SK-N-SH treated with all-trans-retinoic acid at 6 μM for 48 hours (cell line): ENCODE measurements around the gene ZNF292.

ENCODE experiments used
- ATAC-seq: fragments of 200-7000 bp; cut with Tn5 transposase; 3 replicates; pipeline ENCODE4 v1.9.1; 2020; ENCODE audit warnings: mild to moderate bottlenecking, moderate library complexity
- ARNTL ChIP-seq: fragments of 450-650 bp; formaldehyde crosslinking; IDR thresholded peaks from 2 replicates; pipeline ENCODE4 v1.5.0; 2020; ENCODE audit warnings: low read depth, mild to moderate bottlenecking, moderate library complexity, borderline replicate concordance
- BACH2 ChIP-seq: fragments of 250-450 bp; sonication (Bioruptor Pico); IDR thresholded peaks from 2 replicates; pipeline ENCODE4 v1.9.0; 2021; ENCODE audit warnings: mild to moderate bottlenecking, borderline replicate concordance
- CSDC2 ChIP-seq: fragments of 250-450 bp; sonication (Bioruptor Pico); IDR thresholded peaks from 2 replicates; pipeline ENCODE4 v1.5.0; 2020; ENCODE audit warnings: mild to moderate bottlenecking, moderate library complexity
- GLIS3 ChIP-seq: fragments of 250-450 bp; sonication (Bioruptor Pico); IDR thresholded peaks from 2 replicates; pipeline ENCODE4 v1.5.0; 2020; ENCODE audit warnings: mild to moderate bottlenecking, moderate library complexity
- ISL1 ChIP-seq: fragments of 250-450 bp; sonication (Bioruptor Pico); IDR thresholded peaks from 2 replicates; pipeline ENCODE4 v2.1.2; 2022; ENCODE audit warnings: mild to moderate bottlenecking, moderate library complexity
- OSR1 ChIP-seq: fragments of 250-450 bp; sonication (Bioruptor Pico); IDR thresholded peaks from 2 replicates; pipeline ENCODE4 v1.8.0; 2022; ENCODE audit warnings: moderate library complexity, mild to moderate bottlenecking, inconsistent platforms
- PATZ1 ChIP-seq: fragments of 250-450 bp; sonication (Bioruptor Pico); IDR thresholded peaks from 2 replicates; pipeline ENCODE4 v1.8.0; 2020; ENCODE audit warnings: mild to moderate bottlenecking, moderate library complexity, borderline replicate concordance
- PPARA ChIP-seq: fragments of 250-450 bp; sonication (Bioruptor Pico); IDR thresholded peaks from 2 replicates; pipeline ENCODE4 v1.5.0; 2020; ENCODE audit warnings: mild to moderate bottlenecking, borderline replicate concordance
- RARB ChIP-seq: fragments of 250-450 bp; sonication (Bioruptor Pico); IDR thresholded peaks from 2 replicates; pipeline ENCODE4 v1.8.0; 2021; ENCODE audit warnings: mild to moderate bottlenecking, moderate library complexity
- SNAI2 ChIP-seq: fragments of 250-450 bp; sonication (Bioruptor Pico); IDR thresholded peaks from 2 replicates; pipeline ENCODE4 v1.5.0; 2020; ENCODE audit warnings: mild to moderate bottlenecking, moderate library complexity
- TCF4 ChIP-seq: fragments of 250-450 bp; sonication (Bioruptor Pico); IDR thresholded peaks from 2 replicates; pipeline ENCODE4 v1.8.0; 2021; ENCODE audit warnings: mild to moderate bottlenecking, moderate library complexity, borderline replicate concordance
- TOX ChIP-seq: fragments of 250-450 bp; sonication (Bioruptor Pico); IDR thresholded peaks from 2 replicates; pipeline ENCODE4 v1.8.0; 2021; ENCODE audit warnings: mild to moderate bottlenecking, moderate library complexity, borderline replicate concordance
- TSHZ2 ChIP-seq: fragments of 250-450 bp; sonication (Bioruptor Pico); IDR thresholded peaks from 2 replicates; pipeline ENCODE4 v1.5.0; 2020; ENCODE audit warnings: mild to moderate bottlenecking, moderate library complexity
- ZC3H10 ChIP-seq: fragments of 250-450 bp; sonication (Bioruptor Pico); IDR thresholded peaks from 2 replicates; pipeline ENCODE4 v1.5.1; 2021; ENCODE audit warnings: mild to moderate bottlenecking, moderate library complexity
- ZFP3 ChIP-seq: fragments of 250-450 bp; sonication (Bioruptor Pico); IDR thresholded peaks from 2 replicates; pipeline ENCODE4 v1.5.0; 2020; ENCODE audit warnings: mild to moderate bottlenecking, moderate library complexity
- ZFP30 ChIP-seq: fragments of 450-650 bp; formaldehyde crosslinking; IDR thresholded peaks from 2 replicates; pipeline ENCODE4 v1.5.0; 2022; ENCODE audit warnings: mild to moderate bottlenecking, moderate library complexity
- ZNF565 ChIP-seq: fragments of 450-650 bp; formaldehyde crosslinking; conservative IDR thresholded peaks from 2 replicates; pipeline ENCODE4 v1.5.0; 2020; ENCODE audit warnings: low read depth, mild to moderate bottlenecking, moderate library complexity
- ZNF70 ChIP-seq: fragments of 450-650 bp; formaldehyde crosslinking; IDR thresholded peaks from 2 replicates; pipeline ENCODE4 v1.5.0; 2020; ENCODE audit warnings: mild to moderate bottlenecking, moderate library complexity
- ZNF8 ChIP-seq: fragments of 450-650 bp; formaldehyde crosslinking; IDR thresholded peaks from 2 replicates; pipeline ENCODE4 v1.5.0; 2020; ENCODE audit warnings: mild to moderate bottlenecking, moderate library complexity
- TF ChIP-seq, protein P1 (sequence below): fragments of 250-450 bp; sonication (Bioruptor Pico); IDR thresholded peaks from 2 replicates; pipeline ENCODE4 v1.5.1; 2020; ENCODE audit warnings: low read depth, mild to moderate bottlenecking, moderate library complexity
- TF ChIP-seq, protein P2 (sequence below): fragments of 250-450 bp; sonication (Bioruptor Pico); IDR thresholded peaks from 2 replicates; pipeline ENCODE4 v1.8.0; 2021; ENCODE audit warnings: low read depth, mild to moderate bottlenecking, moderate library complexity, borderline replicate concordance
- TF ChIP-seq, protein P3 (sequence below): fragments of 250-450 bp; sonication (Bioruptor Pico); IDR thresholded peaks from 2 replicates; pipeline ENCODE4 v1.5.1; 2021; ENCODE audit warnings: mild to moderate bottlenecking, moderate library complexity

The ZNF292 gene

GRCh38 chr6:87281426-87281825 lies 126.1 kb downstream of the ZNF292 start:
- TF ChIP-seq ZNF565 (CRISPR knock-in tag) (no peak), PATZ1 (CRISPR knock-in tag) (no peak), RARB (CRISPR knock-in tag) (no peak), GLIS3 (no peak), SNAI2 (no peak), ZNF70 (no peak), ZFP3 (CRISPR knock-in tag) (no peak), OSR1 (CRISPR knock-in tag) (no peak), ARNTL (no peak)
- TF ChIP-seq, protein P1, sequence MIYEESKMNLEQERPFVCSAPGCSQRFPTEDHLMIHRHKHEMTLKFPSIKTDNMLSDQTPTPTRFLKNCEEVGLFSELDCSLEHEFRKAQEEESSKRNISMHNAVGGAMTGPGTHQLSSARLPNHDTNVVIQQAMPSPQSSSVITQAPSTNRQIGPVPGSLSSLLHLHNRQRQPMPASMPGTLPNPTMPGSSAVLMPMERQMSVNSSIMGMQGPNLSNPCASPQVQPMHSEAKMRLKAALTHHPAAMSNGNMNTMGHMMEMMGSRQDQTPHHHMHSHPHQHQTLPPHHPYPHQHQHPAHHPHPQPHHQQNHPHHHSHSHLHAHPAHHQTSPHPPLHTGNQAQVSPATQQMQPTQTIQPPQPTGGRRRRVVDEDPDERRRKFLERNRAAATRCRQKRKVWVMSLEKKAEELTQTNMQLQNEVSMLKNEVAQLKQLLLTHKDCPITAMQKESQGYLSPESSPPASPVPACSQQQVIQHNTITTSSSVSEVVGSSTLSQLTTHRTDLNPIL (CRISPR knock-in tag) = no peak
- TF ChIP-seq, protein P2, sequence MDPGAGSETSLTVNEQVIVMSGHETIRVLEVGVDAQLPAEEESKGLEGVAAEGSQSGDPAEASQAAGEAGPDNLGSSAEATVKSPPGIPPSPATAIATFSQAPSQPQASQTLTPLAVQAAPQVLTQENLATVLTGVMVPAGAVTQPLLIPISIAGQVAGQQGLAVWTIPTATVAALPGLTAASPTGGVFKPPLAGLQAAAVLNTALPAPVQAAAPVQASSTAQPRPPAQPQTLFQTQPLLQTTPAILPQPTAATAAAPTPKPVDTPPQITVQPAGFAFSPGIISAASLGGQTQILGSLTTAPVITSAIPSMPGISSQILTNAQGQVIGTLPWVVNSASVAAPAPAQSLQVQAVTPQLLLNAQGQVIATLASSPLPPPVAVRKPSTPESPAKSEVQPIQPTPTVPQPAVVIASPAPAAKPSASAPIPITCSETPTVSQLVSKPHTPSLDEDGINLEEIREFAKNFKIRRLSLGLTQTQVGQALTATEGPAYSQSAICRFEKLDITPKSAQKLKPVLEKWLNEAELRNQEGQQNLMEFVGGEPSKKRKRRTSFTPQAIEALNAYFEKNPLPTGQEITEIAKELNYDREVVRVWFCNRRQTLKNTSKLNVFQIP (CRISPR knock-in tag) = no peak

GRCh38 chr6:87282743-87283142 lies 127.4 kb downstream of the ZNF292 start:
- ATAC-seq = no peak
- TF ChIP-seq TOX (CRISPR knock-in tag) (no peak), TCF4 (no peak), ZNF8 (CRISPR knock-in tag) (no peak), ZFP30 (CRISPR knock-in tag) (no peak), RARB (CRISPR knock-in tag) (no peak), ZFP3 (CRISPR knock-in tag) (no peak), BACH2 (CRISPR knock-in tag) (no peak), ZNF70 (no peak)

More at GRCh38 chr6:87281426-87281825, 126.1 kb downstream of the ZNF292 start:
- no peak for ATAC-seq

DNA sequence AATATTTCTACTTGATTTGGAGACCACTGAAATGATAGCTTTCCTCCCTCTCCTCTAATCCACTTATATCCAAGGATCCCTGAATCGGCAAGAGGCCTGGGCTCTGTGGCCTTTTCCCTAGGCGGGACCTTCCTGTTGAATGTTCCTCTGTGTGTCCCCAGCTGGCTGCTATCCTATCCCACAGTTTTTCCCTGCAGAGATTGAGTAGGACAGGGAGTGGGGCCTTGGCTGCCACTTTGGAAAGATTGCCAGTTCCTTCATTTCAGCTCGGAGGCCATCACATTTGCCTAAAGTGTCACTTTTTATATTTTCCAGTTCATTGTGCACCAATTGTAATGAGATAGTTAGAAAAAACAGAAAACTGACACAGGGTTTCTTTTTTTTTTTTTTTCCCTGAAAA lies 128.1 kb downstream of the ZNF292 start:
- no peak for ATAC-seq
- no peak for TF ChIP-seq CSDC2 (CRISPR knock-in tag)
- no peak for TF ChIP-seq BACH2 (CRISPR knock-in tag)
- TF ChIP-seq GLIS3 = no peak
- TF ChIP-seq PATZ1 (CRISPR knock-in tag) = no peak
- no peak for TF ChIP-seq ISL1 (CRISPR knock-in tag)
- no peak for TF ChIP-seq TSHZ2 (CRISPR knock-in tag)
- no peak for TF ChIP-seq TOX (CRISPR knock-in tag)
- no peak for TF ChIP-seq ZNF8 (CRISPR knock-in tag)
- no peak for TF ChIP-seq ZNF70
- no peak for TF ChIP-seq ZFP30 (CRISPR knock-in tag)

GRCh38 chr6:87287251-87287650 lies 131.9 kb downstream of the ZNF292 start:
- no peak for ATAC-seq
- TF ChIP-seq PPARA (CRISPR knock-in tag) (no peak), ZNF565 (CRISPR knock-in tag) (no peak), CSDC2 (CRISPR knock-in tag) (no peak), ZNF8 (CRISPR knock-in tag) (no peak), TOX (CRISPR knock-in tag) (no peak), ISL1 (CRISPR knock-in tag) (no peak), BACH2 (CRISPR knock-in tag) (no peak), ZFP3 (CRISPR knock-in tag) (no peak), ZC3H10 (CRISPR knock-in tag) (no peak), TCF4 (no peak)
- TF ChIP-seq, protein P3, sequence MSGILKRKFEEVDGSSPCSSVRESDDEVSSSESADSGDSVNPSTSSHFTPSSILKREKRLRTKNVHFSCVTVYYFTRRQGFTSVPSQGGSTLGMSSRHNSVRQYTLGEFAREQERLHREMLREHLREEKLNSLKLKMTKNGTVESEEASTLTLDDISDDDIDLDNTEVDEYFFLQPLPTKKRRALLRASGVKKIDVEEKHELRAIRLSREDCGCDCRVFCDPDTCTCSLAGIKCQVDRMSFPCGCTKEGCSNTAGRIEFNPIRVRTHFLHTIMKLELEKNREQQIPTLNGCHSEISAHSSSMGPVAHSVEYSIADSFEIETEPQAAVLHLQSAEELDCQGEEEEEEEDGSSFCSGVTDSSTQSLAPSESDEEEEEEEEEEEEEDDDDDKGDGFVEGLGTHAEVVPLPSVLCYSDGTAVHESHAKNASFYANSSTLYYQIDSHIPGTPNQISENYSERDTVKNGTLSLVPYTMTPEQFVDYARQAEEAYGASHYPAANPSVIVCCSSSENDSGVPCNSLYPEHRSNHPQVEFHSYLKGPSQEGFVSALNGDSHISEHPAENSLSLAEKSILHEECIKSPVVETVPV = no peak
- TF ChIP-seq, protein P2 (CRISPR knock-in tag) = no peak
